ENCODE data around the gene MSI2.

Gene MSI2

GRCh38 chr17:57343717-57344116 is 87.4 kb downstream of the MSI2 start:
- DNase-seq (ENCODE audit: low read depth) = no peak

- no peak for DNase-seq (ENCODE audit: low read depth)
These were observed 87.9 kb downstream of the MSI2 start for GRCh38 chr17:57344261-57344660.

DNA sequence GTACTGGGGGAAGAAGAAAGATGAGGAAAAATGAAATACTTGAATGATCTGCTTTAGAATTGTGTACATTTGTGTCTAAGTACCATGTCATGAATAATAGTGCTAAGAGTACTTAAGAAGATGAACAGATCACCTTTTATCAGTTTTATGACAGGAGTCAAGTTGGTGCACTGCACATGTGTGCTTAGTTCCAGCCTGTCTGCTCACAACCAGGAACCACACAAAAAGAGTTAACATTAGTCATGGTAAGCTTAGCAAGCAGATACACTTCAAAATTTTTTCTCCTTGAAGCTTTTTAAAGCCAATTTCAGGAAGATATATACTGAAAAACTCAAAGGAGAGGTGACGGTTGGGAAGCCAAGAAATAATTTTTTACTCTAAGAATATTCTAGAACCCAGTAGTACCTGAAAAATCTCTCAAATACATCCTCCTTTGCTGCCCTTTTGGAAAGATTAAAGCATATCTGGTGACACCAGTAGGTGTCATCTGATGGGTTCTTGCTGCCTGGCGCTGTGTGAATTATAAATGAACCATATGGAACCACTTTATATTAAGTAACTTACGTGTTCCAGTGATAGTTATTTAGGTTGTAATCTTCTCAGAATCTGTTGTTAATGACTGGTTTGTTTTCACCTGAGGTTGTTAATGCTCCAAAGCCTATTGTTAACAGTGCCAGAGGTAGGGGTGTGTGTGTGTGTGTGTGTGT is 93.4 kb downstream of the MSI2 start:
- DNase-seq (ENCODE audit: low read depth) = no peak

DNA sequence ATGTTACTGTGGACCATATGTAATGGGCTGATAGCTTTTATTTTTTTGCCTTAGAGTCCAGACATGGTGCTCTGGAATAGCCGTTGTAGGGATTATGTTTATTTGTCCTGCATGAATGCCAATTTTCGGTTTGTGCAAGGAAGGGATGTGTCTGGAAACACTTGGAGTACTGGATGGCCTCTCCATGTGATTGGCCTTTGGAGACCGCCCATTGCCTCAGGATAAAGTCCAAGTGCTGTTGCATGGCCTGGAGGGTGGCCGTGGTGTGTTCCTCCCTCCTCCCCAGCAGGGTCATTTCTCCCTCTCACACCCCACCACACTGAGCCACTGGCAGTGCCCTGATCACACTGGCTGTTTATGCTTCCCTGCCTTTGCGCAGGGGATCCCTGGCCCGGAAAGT is 93.9 kb downstream of the MSI2 start:
- no peak for DNase-seq (ENCODE audit: low read depth)

DNA sequence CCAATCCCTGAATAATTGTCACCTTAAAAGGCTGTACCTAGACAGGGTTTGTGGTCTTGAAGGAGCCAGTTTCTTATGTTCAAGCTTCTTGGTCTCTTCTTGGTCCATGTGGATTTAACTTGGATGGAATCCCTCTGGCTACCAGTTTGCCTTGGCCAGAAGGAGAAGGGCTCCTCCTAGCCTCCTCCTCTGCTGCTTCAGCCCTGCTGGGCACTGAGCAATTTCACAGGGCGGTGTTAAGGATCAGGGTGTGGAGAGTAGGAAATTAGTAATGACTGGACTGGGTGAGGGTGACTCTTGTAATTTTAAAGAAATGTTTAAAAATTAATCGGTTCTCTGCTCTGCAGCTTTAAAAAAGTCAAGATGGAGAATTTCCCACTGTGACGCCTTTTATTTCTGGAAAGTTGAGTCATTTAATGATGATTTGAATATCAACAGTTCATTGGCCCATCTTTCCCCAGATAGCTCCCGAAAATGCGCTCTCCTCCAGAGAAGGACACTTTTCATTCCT is 96.4 kb downstream of the MSI2 start:
- no peak for DNase-seq (ENCODE audit: low read depth)

GRCh38 chr17:57354673-57355072 is 98.3 kb downstream of the MSI2 start:
- DNase-seq (ENCODE audit: low read depth) = no peak

- no peak for DNase-seq (ENCODE audit: low read depth)
These were observed 99.0 kb downstream of the MSI2 start for GRCh38 chr17:57355090-57355859.

DNA sequence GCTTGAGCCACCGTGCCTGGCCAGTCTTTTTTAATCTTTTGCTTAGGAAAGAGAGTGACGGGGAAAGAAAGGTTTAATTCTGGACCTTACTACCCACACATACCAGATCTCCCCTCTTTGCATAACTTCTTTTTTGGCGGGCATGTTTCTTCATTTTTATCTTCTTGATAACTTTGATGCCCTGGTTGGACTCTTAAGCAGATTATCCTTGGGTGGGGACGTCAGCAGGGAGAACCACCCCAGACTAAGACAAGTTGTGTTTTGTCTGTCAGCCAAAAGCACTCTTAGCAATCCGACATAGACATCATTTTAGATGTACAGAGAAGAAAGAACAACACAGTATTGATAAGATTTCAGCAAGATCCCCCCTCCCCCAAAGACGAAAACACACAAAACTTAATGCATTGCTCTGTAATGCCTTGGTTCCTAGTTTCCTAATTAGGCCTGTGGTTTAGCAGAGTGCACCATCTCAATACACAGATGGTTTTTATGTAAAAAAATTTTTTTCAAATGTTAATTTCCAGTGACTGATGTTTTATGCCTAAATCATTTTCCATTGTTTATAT is 99.9 kb downstream of the MSI2 start:
- DNase-seq (ENCODE audit: low read depth) = no peak

- no peak for DNase-seq (ENCODE audit: low read depth)
These were observed 100.5 kb downstream of the MSI2 start for GRCh38 chr17:57356719-57357391.

GRCh38 chr17:57357392-57357784 is 101.1 kb downstream of the MSI2 start:
- DNase-seq (ENCODE audit: low read depth) = no peak

GRCh38 chr17:57357830-57358430 is 101.6 kb downstream of the MSI2 start:
- DNase-seq (ENCODE audit: low read depth) = no peak

- no peak for DNase-seq (ENCODE audit: low read depth)
These were observed 103.9 kb downstream of the MSI2 start for GRCh38 chr17:57360266-57360665.

DNA sequence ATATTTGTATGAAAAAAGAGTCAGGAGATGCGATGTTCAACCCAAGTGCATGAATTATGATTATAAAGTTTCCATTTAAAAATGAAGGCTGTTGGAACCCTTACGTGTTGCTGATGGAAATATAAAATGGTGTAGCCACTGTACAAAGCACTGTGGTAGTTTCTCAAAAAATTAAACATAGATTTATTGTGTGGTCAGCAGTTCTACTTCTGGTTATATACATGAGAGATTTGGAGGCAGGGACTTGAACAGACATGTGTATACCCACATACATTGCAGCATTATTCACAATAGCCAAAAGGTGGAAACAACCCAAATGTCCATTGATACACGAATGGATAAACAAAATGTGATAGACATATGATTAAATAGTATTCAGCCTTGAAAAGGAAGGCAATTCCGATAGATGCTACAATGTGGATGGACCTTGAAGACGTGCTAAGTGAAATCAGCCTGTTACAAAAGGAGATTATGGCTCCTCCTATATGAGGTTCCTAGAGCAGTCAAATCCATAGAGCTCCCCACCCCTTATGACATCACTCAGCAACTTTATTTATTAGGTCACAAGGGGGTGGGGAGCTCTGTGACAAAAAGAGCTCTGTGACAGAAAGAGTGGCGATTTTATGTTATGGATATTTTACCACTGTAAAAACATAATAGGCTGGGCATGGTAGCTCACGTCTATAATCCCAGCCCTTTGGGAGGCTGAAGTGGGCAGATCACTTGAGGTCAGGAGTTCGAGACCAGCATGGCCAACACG is 106.7 kb downstream of the MSI2 start:
- no peak for DNase-seq (ENCODE audit: low read depth)

- no peak for DNase-seq (ENCODE audit: low read depth)
These were observed 107.3 kb downstream of the MSI2 start for GRCh38 chr17:57363580-57363979.

- DNase-seq (ENCODE audit: low read depth) = no peak
These were observed 107.8 kb downstream of the MSI2 start for GRCh38 chr17:57363998-57364643.

DNA sequence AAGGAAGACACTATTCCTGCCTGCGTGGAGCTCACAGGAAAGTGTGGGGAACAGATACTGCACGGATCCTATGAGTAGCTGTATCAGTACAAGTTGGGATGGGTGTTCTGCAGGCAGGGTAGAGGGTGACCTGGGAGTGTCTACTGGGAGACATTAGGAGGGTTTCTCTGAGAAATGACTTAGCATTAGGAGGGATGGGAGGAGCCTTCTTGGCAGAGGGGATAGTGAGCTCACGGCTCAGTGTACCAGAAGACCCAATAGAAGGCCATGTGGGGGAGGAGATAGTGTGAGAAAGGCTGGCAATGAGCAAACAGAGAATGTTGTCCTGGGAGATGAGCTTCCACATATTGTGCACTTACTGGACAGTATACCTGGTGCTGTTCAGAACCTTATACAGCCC is 109.1 kb downstream of the MSI2 start:
- DNase-seq (ENCODE audit: low read depth) = no peak

- no peak for DNase-seq (ENCODE audit: low read depth)
These were observed 109.8 kb downstream of the MSI2 start for GRCh38 chr17:57366177-57366557.

- no peak for DNase-seq (ENCODE audit: low read depth)
These were observed 110.4 kb downstream of the MSI2 start for GRCh38 chr17:57366558-57367351.

DNA sequence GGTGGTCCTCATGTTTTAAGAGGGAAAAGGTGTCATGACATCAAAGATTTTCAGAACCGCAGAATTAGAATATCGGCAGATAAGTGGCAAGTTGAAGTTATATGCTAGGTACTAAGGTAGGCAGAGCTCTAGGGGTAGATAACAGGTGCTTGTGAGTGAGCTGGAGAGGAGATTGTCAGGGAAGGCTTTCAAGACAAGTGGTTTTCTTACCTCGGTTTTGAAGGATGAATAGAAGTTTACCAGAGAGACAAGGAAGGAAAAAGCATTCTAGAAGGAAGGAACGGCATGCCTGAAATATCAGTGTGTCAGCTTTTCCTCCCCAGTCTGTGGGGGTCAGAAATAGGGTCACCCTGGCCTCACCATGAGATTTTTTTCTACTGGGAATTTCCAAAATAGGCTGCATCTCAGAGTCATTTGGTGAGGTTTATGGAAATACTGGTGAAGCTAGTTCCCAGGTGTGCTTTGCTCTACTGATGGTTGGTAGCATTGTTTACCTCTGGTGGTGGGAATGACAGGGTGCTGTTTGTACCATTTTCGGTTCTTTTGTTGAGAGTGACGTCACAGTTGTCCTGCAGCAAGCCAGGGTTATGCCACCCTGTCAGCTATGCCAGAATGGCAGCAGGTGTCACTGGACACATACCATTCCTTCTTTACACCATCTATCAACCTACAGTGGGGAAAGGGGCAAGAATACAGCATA is 112.5 kb downstream of the MSI2 start:
- DNase-seq (ENCODE audit: low read depth) = no peak

All from activated T-helper 1 cell treated with Interleukin-2 at 50 U/mL for 16 hours (primary cell).